SKM-1 treated with dmso at 0.1 percent for 144 hours (cell line): ENCODE results near the gene CDC42BPA.
"Not testable (repeated sequence)": the region's sequence is repeated elsewhere in the genome, so short reads cannot be mapped to it uniquely, and the experiment has no call there.

Experiments
- DNase-seq: peaks from one replicate; lab custom pipeline; 2025; ENCODE audit not compliant: unreplicated experiment; lab: John Stamatoyannopoulos, UW

CDC42BPA gene

GRCh38 chr1:227261501-227261900 is 56.8 kb downstream of the CDC42BPA start:
- no peak for DNase-seq

DNA sequence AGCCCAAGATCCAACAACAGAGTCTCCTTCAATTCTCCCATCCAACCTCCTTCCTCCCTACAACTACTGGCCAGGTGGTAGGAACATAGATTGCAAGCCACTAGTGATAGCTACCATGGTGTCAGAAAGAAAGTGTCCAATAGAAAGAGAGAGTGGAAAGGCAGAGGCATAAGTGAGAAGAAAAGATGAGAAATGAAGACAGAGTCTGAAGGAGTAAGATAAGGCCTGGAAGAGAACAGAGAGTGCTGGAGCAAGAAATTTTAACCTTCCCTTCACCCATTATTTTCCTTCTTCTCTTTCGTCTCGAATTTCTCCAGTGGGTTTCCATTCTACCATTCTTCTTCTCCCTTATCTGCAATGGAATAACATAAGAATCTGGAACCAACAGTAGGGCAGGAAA is 57.9 kb downstream of the CDC42BPA start:
- DNase-seq = no peak

DNA sequence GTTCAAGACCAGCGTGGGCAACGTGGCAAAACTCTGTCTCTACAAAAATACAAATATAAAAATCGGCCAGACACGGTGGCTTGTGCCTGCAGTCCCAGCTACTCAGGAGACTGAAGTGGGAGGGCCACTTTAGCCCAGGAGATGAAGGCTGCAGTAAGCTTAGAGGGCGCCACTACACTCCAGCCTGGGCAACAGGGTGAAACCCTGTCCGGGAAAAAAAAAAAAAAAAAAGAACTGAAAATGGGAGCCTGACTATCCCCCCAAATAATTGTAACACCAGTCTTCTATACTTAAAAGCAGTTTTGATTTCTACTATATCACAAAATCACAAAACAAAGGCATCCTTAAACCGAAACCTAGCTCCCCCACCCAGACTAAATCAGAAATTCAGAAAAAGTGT is 60.3 kb downstream of the CDC42BPA start:
- no peak for DNase-seq

GRCh38 chr1:227255086-227255732 is 63.1 kb downstream of the CDC42BPA start:
- no peak for DNase-seq

DNA sequence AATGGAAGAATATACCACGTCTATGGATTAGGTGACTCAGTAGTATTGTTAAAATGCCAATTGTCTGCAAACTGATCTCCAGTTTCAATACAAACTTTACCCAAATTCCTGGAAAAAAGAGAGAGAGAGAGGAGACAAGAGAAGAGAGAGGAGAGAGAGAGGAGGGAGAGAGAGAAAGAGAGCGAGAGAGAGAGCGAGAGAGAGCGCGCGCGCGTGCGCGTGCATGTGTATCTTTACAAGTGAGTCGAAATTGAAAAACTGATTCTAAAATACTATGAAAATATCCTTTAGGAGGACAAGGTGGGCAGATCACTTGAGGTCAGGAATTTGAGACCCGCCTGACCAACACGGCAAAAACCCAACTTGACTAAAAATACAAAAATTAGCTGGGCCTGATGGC is 65.2 kb downstream of the CDC42BPA start:
- no peak for DNase-seq

GRCh38 chr1:227245613-227246320 is 72.5 kb downstream of the CDC42BPA start:
- DNase-seq = no peak

DNA sequence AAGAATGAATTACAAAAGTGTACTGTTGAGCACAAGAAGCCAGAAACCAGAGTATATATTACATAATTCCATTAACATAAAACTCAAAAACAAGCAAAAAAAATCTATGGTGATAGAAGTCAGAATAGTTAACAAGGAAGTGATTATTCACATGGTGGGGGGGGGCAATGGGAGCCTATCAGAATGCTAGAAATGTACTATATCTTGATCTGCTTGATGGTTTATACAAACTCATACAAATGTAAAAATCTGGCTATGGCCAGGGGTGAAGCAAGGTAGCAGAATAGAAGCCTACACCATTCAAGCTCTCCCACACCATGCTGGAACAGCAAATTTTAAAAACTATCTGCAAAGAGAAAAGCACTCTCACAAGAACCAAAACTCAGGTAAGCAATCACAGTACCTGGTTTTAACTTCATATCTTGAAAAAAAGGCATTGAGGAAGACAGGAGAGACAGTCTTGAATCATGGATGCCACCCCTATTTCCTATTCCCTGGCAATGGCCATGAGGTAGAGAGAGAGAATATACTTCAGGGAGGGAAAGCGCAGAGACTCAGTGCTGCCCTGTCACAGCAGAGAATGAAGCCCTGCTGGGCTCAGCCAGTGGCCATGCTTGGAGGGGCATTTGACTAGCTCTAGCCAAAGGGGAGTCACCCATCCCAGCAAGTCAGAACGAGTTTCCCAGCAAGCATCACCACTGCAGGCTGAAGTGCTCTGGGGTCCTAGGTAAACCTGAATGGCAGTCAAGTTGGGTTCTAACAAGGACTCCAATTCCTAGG is 73.8 kb downstream of the CDC42BPA start:
- DNase-seq = no peak

GRCh38 chr1:227242811-227243682 is 75.2 kb downstream of the CDC42BPA start:
- no peak for DNase-seq

GRCh38 chr1:227240983-227241382 is 77.3 kb downstream of the CDC42BPA start:
- DNase-seq = no peak

- peak; percentile 71 for DNase-seq
Observed at GRCh38 chr1:227234998-227235405, 83.3 kb downstream of the CDC42BPA start.

- not testable (repeated sequence) for DNase-seq
Observed at GRCh38 chr1:227231128-227231527, 87.2 kb downstream of the CDC42BPA start.

DNA sequence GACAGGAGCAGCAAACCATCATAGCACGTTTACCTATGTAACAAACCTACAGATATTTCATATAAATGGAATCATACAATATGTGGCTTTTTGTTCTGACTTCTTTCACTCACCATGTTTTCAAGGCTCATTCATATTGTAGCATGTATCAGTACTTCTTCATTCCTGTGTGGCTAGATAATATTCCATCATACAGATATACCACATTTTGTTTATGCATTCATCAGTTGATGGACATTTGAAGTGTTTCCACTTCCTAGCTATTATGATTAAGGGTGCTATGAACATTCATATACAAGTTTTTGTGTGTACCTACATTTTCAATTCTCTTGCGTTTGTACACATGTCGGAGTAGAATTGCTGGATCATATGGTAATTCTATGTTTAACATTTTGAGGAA is 90.1 kb downstream of the CDC42BPA start:
- DNase-seq = no peak

DNA sequence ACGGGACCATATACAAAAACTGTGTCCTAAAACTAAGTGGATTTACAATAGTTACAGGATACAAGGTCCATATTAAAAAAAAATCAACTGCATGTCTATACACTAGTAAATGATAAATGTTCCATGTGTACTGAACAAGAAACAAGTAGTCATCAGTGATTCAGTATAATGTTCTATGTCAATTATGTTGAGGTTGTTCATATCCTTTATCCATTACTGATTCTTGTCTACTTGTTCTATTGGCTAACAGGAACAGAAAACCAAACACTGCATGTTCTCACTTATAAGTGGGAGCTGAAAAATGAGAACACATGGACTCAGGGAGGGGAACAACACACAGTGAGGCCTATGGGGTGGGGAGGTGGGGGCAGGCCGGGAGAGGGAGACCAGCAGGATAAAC is 90.5 kb downstream of the CDC42BPA start:
- no peak for DNase-seq

- peak; percentile 96 for DNase-seq
Observed at GRCh38 chr1:227225715-227226346, 92.5 kb downstream of the CDC42BPA start.

DNA sequence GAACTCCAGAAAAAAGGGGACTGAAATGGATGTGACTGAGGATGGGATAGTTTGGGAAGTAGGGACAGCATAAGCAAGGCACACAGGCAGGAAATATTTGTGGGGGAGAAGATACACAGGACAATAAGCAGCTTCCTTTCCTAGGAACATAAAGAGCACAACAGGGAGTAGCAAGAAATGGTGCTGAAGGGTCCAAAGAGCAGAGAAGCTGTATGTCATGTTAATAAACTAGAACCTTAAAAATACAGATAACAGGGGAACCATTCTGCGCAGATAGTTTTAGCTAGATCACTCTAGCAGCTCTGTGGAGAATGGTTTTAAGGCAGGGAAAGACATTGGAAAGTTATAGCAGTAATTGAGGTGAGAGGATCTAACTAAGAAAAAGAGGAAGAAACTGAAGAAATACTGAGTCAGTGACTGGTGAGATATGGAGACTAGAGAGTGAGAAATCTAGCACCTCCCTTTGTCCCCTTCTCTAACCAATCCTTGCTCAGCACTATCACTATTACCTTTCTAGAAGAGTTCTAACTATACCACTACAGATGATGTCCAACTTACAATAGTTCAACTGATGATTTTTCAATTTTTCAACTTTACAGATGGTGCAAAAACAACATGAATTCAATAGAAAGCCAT is 95.0 kb downstream of the CDC42BPA start:
- DNase-seq = peak; percentile 50

DNA sequence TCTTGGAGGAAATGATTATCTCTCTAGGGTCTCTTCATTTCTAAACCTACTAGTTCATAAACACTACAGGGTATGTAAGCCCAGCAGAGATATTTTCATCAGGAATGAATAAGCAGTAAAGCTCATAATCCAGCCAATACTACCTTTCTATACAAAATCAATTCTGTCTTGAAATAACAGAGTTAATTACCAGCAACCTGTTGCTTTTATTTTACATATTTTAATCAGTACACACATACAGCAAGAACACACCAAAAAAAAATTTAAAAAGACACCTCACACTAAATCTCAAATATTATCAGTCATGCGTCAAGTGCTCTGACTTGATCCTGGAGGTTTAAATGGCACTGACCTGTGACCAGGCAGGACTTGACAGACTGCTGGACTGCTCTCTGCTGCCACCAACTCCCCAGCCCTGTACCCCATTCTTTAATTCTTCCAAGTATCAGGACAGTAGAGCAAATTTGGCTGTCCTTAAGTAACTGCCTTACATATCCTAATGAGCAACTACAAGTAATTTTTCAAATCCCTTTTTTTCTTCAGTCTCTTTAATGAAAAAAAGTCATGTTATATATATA is 98.5 kb downstream of the CDC42BPA start:
- DNase-seq = no peak

GRCh38 chr1:227218870-227219573 is 99.3 kb downstream of the CDC42BPA start:
- DNase-seq = no peak

- no peak for DNase-seq
Observed at GRCh38 chr1:227215863-227216510, 102.3 kb downstream of the CDC42BPA start.

GRCh38 chr1:227214207-227214606 is 104.1 kb downstream of the CDC42BPA start:
- DNase-seq = no peak
